ENCODE results near the gene ZNF598.

DNA sequence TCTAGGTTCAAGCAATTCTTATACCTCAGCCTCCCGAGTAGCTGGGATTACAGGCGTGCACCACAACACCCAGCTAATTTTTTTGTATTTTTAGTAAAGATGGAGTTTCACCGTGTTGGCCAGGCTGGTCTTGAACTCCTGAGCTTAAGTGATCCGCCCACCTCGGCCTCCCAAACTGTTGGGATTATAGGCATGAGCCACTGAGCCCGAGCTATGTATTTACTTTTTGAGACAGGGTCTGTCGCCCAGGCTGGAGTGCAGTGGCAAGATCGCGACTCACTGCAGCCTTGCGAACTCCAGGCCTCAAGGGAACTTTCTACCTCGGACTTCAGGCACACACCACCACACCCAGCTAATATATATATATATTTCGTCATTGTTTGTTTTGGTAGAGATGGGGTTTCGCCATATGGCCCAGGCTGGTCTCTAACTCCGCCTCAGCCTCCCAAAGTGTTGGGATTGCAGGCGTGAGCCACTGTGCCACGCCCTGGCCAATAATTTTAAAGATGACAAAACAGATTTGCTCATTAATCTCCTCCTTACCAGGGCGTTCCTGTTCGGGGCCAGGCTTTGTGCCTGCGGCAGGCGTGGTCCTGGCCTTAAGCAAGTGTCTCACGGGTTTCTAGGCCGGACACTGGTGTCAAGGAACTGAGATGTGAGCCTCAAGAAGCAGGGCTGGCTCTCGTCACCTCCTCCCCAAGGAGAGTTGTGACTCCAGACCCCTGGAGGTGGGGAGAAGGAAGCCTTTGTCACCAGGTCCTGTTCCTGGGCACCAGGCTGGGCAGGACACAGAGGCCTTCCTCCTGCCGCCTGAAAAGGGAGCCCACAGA lies 5.7 kb upstream of the ZNF598 start:
- TF ChIP-seq, protein P1, sequence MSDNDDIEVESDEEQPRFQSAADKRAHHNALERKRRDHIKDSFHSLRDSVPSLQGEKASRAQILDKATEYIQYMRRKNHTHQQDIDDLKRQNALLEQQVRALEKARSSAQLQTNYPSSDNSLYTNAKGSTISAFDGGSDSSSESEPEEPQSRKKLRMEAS (IDR thresholded peaks at IDR 0.05) = no peak; the same call in none of the 2 replicates
- TF ChIP-seq, protein P2, sequence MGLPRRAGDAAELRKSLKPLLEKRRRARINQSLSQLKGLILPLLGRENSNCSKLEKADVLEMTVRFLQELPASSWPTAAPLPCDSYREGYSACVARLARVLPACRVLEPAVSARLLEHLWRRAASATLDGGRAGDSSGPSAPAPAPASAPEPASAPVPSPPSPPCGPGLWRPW (IDR thresholded peaks at IDR 0.05) = peak; percentile 73
- TF ChIP-seq, protein P3, sequence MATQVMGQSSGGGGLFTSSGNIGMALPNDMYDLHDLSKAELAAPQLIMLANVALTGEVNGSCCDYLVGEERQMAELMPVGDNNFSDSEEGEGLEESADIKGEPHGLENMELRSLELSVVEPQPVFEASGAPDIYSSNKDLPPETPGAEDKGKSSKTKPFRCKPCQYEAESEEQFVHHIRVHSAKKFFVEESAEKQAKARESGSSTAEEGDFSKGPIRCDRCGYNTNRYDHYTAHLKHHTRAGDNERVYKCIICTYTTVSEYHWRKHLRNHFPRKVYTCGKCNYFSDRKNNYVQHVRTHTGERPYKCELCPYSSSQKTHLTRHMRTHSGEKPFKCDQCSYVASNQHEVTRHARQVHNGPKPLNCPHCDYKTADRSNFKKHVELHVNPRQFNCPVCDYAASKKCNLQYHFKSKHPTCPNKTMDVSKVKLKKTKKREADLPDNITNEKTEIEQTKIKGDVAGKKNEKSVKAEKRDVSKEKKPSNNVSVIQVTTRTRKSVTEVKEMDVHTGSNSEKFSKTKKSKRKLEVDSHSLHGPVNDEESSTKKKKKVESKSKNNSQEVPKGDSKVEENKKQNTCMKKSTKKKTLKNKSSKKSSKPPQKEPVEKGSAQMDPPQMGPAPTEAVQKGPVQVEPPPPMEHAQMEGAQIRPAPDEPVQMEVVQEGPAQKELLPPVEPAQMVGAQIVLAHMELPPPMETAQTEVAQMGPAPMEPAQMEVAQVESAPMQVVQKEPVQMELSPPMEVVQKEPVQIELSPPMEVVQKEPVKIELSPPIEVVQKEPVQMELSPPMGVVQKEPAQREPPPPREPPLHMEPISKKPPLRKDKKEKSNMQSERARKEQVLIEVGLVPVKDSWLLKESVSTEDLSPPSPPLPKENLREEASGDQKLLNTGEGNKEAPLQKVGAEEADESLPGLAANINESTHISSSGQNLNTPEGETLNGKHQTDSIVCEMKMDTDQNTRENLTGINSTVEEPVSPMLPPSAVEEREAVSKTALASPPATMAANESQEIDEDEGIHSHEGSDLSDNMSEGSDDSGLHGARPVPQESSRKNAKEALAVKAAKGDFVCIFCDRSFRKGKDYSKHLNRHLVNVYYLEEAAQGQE (IDR thresholded peaks at IDR 0.05) = no peak
- TF ChIP-seq, protein P4, sequence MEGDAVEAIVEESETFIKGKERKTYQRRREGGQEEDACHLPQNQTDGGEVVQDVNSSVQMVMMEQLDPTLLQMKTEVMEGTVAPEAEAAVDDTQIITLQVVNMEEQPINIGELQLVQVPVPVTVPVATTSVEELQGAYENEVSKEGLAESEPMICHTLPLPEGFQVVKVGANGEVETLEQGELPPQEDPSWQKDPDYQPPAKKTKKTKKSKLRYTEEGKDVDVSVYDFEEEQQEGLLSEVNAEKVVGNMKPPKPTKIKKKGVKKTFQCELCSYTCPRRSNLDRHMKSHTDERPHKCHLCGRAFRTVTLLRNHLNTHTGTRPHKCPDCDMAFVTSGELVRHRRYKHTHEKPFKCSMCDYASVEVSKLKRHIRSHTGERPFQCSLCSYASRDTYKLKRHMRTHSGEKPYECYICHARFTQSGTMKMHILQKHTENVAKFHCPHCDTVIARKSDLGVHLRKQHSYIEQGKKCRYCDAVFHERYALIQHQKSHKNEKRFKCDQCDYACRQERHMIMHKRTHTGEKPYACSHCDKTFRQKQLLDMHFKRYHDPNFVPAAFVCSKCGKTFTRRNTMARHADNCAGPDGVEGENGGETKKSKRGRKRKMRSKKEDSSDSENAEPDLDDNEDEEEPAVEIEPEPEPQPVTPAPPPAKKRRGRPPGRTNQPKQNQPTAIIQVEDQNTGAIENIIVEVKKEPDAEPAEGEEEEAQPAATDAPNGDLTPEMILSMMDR (IDR thresholded peaks at IDR 0.05) = no peak
- TF ChIP-seq CHD4 (IDR thresholded peaks at IDR 0.05; ENCODE audit: borderline replicate concordance) = no peak
- no peak for TF ChIP-seq SREBF2 (IDR thresholded peaks at IDR 0.05)
- TF ChIP-seq MAZ (IDR thresholded peaks at IDR 0.05; ENCODE audit: borderline replicate concordance, low read depth, low read length) = no peak
- TF ChIP-seq RAD21 (conservative IDR thresholded peaks at IDR 0.05 in 1 of 2, IDR thresholded peaks at IDR 0.05 in 1 of 2) = no peak
- TF ChIP-seq, protein P5, sequence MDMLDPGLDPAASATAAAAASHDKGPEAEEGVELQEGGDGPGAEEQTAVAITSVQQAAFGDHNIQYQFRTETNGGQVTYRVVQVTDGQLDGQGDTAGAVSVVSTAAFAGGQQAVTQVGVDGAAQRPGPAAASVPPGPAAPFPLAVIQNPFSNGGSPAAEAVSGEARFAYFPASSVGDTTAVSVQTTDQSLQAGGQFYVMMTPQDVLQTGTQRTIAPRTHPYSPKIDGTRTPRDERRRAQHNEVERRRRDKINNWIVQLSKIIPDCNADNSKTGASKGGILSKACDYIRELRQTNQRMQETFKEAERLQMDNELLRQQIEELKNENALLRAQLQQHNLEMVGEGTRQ (IDR thresholded peaks at IDR 0.05) = 0 out of 2 replicates have a peak, but pooled peaks have one; percentile 18
- no peak for TF ChIP-seq BHLHE40 (IDR thresholded peaks at IDR 0.05; ENCODE audit: low read depth, low read length)
- TF ChIP-seq RNF2 (IDR thresholded peaks at IDR 0.05; ENCODE audit: borderline replicate concordance, low read depth) = no peak
- TF ChIP-seq, protein P6, sequence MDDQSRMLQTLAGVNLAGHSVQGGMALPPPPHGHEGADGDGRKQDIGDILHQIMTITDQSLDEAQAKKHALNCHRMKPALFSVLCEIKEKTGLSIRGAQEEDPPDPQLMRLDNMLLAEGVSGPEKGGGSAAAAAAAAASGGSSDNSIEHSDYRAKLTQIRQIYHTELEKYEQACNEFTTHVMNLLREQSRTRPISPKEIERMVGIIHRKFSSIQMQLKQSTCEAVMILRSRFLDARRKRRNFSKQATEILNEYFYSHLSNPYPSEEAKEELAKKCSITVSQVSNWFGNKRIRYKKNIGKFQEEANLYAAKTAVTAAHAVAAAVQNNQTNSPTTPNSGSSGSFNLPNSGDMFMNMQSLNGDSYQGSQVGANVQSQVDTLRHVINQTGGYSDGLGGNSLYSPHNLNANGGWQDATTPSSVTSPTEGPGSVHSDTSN (IDR thresholded peaks at IDR 0.05) = no peak
- TF ChIP-seq CEBPB (IDR thresholded peaks at IDR 0.05) = peak; percentile 86 to 94
- peak; percentile 38 for TF ChIP-seq POLR2A (IDR thresholded peaks at IDR 0.05; ENCODE audit: low read length)
